ENCODE measurements around the gene ZNF618. TPM values are rescaled to one million over a fixed set of nuclear protein-coding genes. Genes with fewer than 3 reads are reported as not detected.

Gene ZNF618
- total and polyA plus RNA-seq, 2 experiments from 2014 or later: 12.1 to 22.1 TPM

GRCh38 chr9:113991714-113992113, 115.6 kb downstream of the ZNF618 start (continued):
- TF ChIP-seq REST (IDR thresholded peaks at IDR 0.05; ENCODE audit: unreplicated experiment): no peak
- TF ChIP-seq ZNF331 (CRISPR knock-in tag; IDR thresholded peaks at IDR 0.05; ENCODE audit: low read depth): no peak

GRCh38 chr9:113992276-113992951, 116.3 kb downstream of the ZNF618 start:
- no peak overlapping the region for H3K4me2 ChIP-seq
- H4K20me1 ChIP-seq (replicated peaks; ENCODE audit: insufficient read depth): peaks cover 3% of the 10 kb centered on the region; the same call in 1 of the 2 replicates
- no peaks in the 10 kb centered on the region for H3F3A ChIP-seq (replicated peaks; ENCODE audit: low read depth)
- Mint-ChIP-seq H3K9me3 (no peaks in the 10 kb centered on the region), H3K27me3 (ENCODE audit: insufficient read depth, low read depth, poor library complexity) (peaks cover 19% of the 10 kb centered on the region), H3K4me1 (no peaks in the 10 kb centered on the region; the same call in 2 of the 3 replicates), H3K27ac (no peak overlapping the region), H3K36me3 (ENCODE audit: low read depth) (peaks cover 19% of the 10 kb centered on the region), H3K4me3 (no peak overlapping the region)
- ATAC-seq: no peak
- H3K4me1 ChIP-seq (ENCODE audit: insufficient read depth): no peaks in the 10 kb centered on the region
- H3K4me3 ChIP-seq: no peak overlapping the region
- H3K79me2 ChIP-seq (replicated peaks; ENCODE audit: insufficient read depth): no peaks in the 10 kb centered on the region
- no peaks in the 10 kb centered on the region for H3K27me3 ChIP-seq (ENCODE audit: insufficient read depth)
- no peak overlapping the region for H3K27ac ChIP-seq (ENCODE audit: low read depth)
- no peaks in the 10 kb centered on the region for H3K9me2 ChIP-seq (ENCODE audit: insufficient read depth)
- no peak for DNase-seq (ENCODE audit: low spot score)
- no peaks in the 10 kb centered on the region for H3K36me3 ChIP-seq (ENCODE audit: insufficient read depth)
- H2AFZ ChIP-seq: no peak overlapping the region
- TF ChIP-seq REST (IDR thresholded peaks at IDR 0.05; ENCODE audit: unreplicated experiment): no peak
- no peak for TF ChIP-seq STAT1 (IDR thresholded peaks at IDR 0.05; ENCODE audit: unreplicated experiment)
- no peak for TF ChIP-seq EZH2phosphoT487 (IDR thresholded peaks at IDR 0.05; ENCODE audit: unreplicated experiment)
- TF ChIP-seq CREB1 (CRISPR knock-in tag; IDR thresholded peaks at IDR 0.05; ENCODE audit: low read depth): no peak
- TF ChIP-seq JUNB (IDR thresholded peaks at IDR 0.05; ENCODE audit: unreplicated experiment): no peak
- no peak for TF ChIP-seq ZNF114 (CRISPR knock-in tag; IDR thresholded peaks at IDR 0.05)
- no peak for TF ChIP-seq EZH2 (IDR thresholded peaks at IDR 0.05; ENCODE audit: low read depth, unreplicated experiment)
- TF ChIP-seq POLR2AphosphoS5 (IDR thresholded peaks at IDR 0.05; ENCODE audit: low read depth): no peak
- no peak for TF ChIP-seq ZNF462 (CRISPR knock-in tag; IDR thresholded peaks at IDR 0.05)
- no peak for TF ChIP-seq ZNF331 (CRISPR knock-in tag; IDR thresholded peaks at IDR 0.05; ENCODE audit: low read depth)
